SK-N-SH treated with all-trans-retinoic acid at 6 μM for 48 hours (cell line): Measurements from ENCODE around the gene SV2B.

ENCODE experiments used
- ATAC-seq: fragments of 200-7000 bp; cut with Tn5 transposase; 3 replicates; pipeline ENCODE4 v1.9.1; 2020; ENCODE audit warnings: mild to moderate bottlenecking, moderate library complexity
- ARNTL ChIP-seq: fragments of 450-650 bp; formaldehyde crosslinking; IDR thresholded peaks from 2 replicates; pipeline ENCODE4 v1.5.0; 2020; ENCODE audit warnings: low read depth, mild to moderate bottlenecking, moderate library complexity, borderline replicate concordance
- BACH2 ChIP-seq: fragments of 250-450 bp; sonication (Bioruptor Pico); IDR thresholded peaks from 2 replicates; pipeline ENCODE4 v1.9.0; 2021; ENCODE audit warnings: mild to moderate bottlenecking, borderline replicate concordance
- CREB5 ChIP-seq: fragments of 250-450 bp; sonication (Bioruptor Pico); IDR thresholded peaks from 2 replicates; pipeline ENCODE4 v1.5.1; 2020; ENCODE audit warnings: low read depth, mild to moderate bottlenecking, moderate library complexity
- CSDC2 ChIP-seq: fragments of 250-450 bp; sonication (Bioruptor Pico); IDR thresholded peaks from 2 replicates; pipeline ENCODE4 v1.5.0; 2020; ENCODE audit warnings: mild to moderate bottlenecking, moderate library complexity
- CSRNP3 ChIP-seq: fragments of 250-450 bp; sonication (Bioruptor Pico); IDR thresholded peaks from 2 replicates; pipeline ENCODE4 v1.5.1; 2021; ENCODE audit warnings: mild to moderate bottlenecking, moderate library complexity
- ESRRG ChIP-seq: fragments of 250-450 bp; sonication (Bioruptor Pico); IDR thresholded peaks from 2 replicates; pipeline ENCODE4 v1.6.1; 2021; ENCODE audit warnings: mild to moderate bottlenecking
- GLIS3 ChIP-seq: fragments of 250-450 bp; sonication (Bioruptor Pico); IDR thresholded peaks from 2 replicates; pipeline ENCODE4 v1.5.0; 2020; ENCODE audit warnings: mild to moderate bottlenecking, moderate library complexity
- ISL1 ChIP-seq: fragments of 250-450 bp; sonication (Bioruptor Pico); IDR thresholded peaks from 2 replicates; pipeline ENCODE4 v2.1.2; 2022; ENCODE audit warnings: mild to moderate bottlenecking, moderate library complexity
- OSR1 ChIP-seq: fragments of 250-450 bp; sonication (Bioruptor Pico); IDR thresholded peaks from 2 replicates; pipeline ENCODE4 v1.8.0; 2022; ENCODE audit warnings: moderate library complexity, mild to moderate bottlenecking, inconsistent platforms
- PATZ1 ChIP-seq: fragments of 250-450 bp; sonication (Bioruptor Pico); IDR thresholded peaks from 2 replicates; pipeline ENCODE4 v1.8.0; 2020; ENCODE audit warnings: mild to moderate bottlenecking, moderate library complexity, borderline replicate concordance
- PPARA ChIP-seq: fragments of 250-450 bp; sonication (Bioruptor Pico); IDR thresholded peaks from 2 replicates; pipeline ENCODE4 v1.5.0; 2020; ENCODE audit warnings: mild to moderate bottlenecking, borderline replicate concordance
- RARB ChIP-seq: fragments of 250-450 bp; sonication (Bioruptor Pico); IDR thresholded peaks from 2 replicates; pipeline ENCODE4 v1.8.0; 2021; ENCODE audit warnings: mild to moderate bottlenecking, moderate library complexity
- SNAI2 ChIP-seq: fragments of 250-450 bp; sonication (Bioruptor Pico); IDR thresholded peaks from 2 replicates; pipeline ENCODE4 v1.5.0; 2020; ENCODE audit warnings: mild to moderate bottlenecking, moderate library complexity
- TCF4 ChIP-seq: fragments of 250-450 bp; sonication (Bioruptor Pico); IDR thresholded peaks from 2 replicates; pipeline ENCODE4 v1.8.0; 2021; ENCODE audit warnings: mild to moderate bottlenecking, moderate library complexity, borderline replicate concordance
- TOX ChIP-seq: fragments of 250-450 bp; sonication (Bioruptor Pico); IDR thresholded peaks from 2 replicates; pipeline ENCODE4 v1.8.0; 2021; ENCODE audit warnings: mild to moderate bottlenecking, moderate library complexity, borderline replicate concordance
- TSHZ2 ChIP-seq: fragments of 250-450 bp; sonication (Bioruptor Pico); IDR thresholded peaks from 2 replicates; pipeline ENCODE4 v1.5.0; 2020; ENCODE audit warnings: mild to moderate bottlenecking, moderate library complexity
- ZC3H10 ChIP-seq: fragments of 250-450 bp; sonication (Bioruptor Pico); IDR thresholded peaks from 2 replicates; pipeline ENCODE4 v1.5.1; 2021; ENCODE audit warnings: mild to moderate bottlenecking, moderate library complexity
- ZFP3 ChIP-seq: fragments of 250-450 bp; sonication (Bioruptor Pico); IDR thresholded peaks from 2 replicates; pipeline ENCODE4 v1.5.0; 2020; ENCODE audit warnings: mild to moderate bottlenecking, moderate library complexity
- ZFP30 ChIP-seq: fragments of 450-650 bp; formaldehyde crosslinking; IDR thresholded peaks from 2 replicates; pipeline ENCODE4 v1.5.0; 2022; ENCODE audit warnings: mild to moderate bottlenecking, moderate library complexity
- ZNF565 ChIP-seq: fragments of 450-650 bp; formaldehyde crosslinking; conservative IDR thresholded peaks from 2 replicates; pipeline ENCODE4 v1.5.0; 2020; ENCODE audit warnings: low read depth, mild to moderate bottlenecking, moderate library complexity
- ZNF70 ChIP-seq: fragments of 450-650 bp; formaldehyde crosslinking; IDR thresholded peaks from 2 replicates; pipeline ENCODE4 v1.5.0; 2020; ENCODE audit warnings: mild to moderate bottlenecking, moderate library complexity
- ZNF8 ChIP-seq: fragments of 450-650 bp; formaldehyde crosslinking; IDR thresholded peaks from 2 replicates; pipeline ENCODE4 v1.5.0; 2020; ENCODE audit warnings: mild to moderate bottlenecking, moderate library complexity

The SV2B gene

GRCh38 chr15:91319371-91320059 lies 219.5 kb downstream of the SV2B start (continued):
- TF ChIP-seq PATZ1 (CRISPR knock-in tag) (no peak), PPARA (no peak)

- TF ChIP-seq TSHZ2 (CRISPR knock-in tag) (no peak), CREB5 (CRISPR knock-in tag) (no peak), ESRRG (CRISPR knock-in tag) (no peak), BACH2 (CRISPR knock-in tag) (no peak), RARB (CRISPR knock-in tag) (no peak), ZFP30 (no peak), ZNF70 (no peak), ZC3H10 (CRISPR knock-in tag) (no peak), SNAI2 (CRISPR knock-in tag) (no peak), TOX (no peak), OSR1 (no peak), CSRNP3 (CRISPR knock-in tag) (no peak), TCF4 (CRISPR knock-in tag) (no peak), CSDC2 (no peak), ZFP3 (no peak), ZNF8 (CRISPR knock-in tag) (no peak), ZNF565 (CRISPR knock-in tag) (no peak), ISL1 (CRISPR knock-in tag) (no peak), PPARA (no peak)
- TF ChIP-seq, all 23 proteins: peak for 0
- ATAC-seq: no peak
These were observed 220.0 kb downstream of the SV2B start for GRCh38 chr15:91320101-91320500.

- no peak for ATAC-seq
- TF ChIP-seq SNAI2 (CRISPR knock-in tag) (no peak), ARNTL (CRISPR knock-in tag) (no peak), GLIS3 (CRISPR knock-in tag) (no peak)
These were observed 229.9 kb downstream of the SV2B start for GRCh38 chr15:91329914-91330313.

GRCh38 chr15:91331581-91331980 lies 231.5 kb downstream of the SV2B start:
- no peak for ATAC-seq
- no peak for TF ChIP-seq GLIS3 (CRISPR knock-in tag)
- TF ChIP-seq ARNTL (CRISPR knock-in tag): no peak
- TF ChIP-seq ZFP3: no peak
- no peak for TF ChIP-seq PPARA
- no peak for TF ChIP-seq RARB (CRISPR knock-in tag)
- TF ChIP-seq ESRRG (CRISPR knock-in tag): no peak
- TF ChIP-seq CREB5 (CRISPR knock-in tag): no peak
- no peak for TF ChIP-seq BACH2 (CRISPR knock-in tag)
- no peak for TF ChIP-seq ISL1 (CRISPR knock-in tag)
- TF ChIP-seq TCF4 (CRISPR knock-in tag): no peak
- TF ChIP-seq ZNF565 (CRISPR knock-in tag): no peak
- TF ChIP-seq PATZ1 (CRISPR knock-in tag): no peak
- TF ChIP-seq ZNF8 (CRISPR knock-in tag): no peak
- no peak for TF ChIP-seq TSHZ2 (CRISPR knock-in tag)
- TF ChIP-seq TOX: no peak
